Measurements from ENCODE around the gene GNAS-AS1. TPM values are rescaled to one million over a fixed set of nuclear protein-coding genes. Genes with fewer than 3 reads are reported as not detected.

The GNAS-AS1 gene
- total RNA-seq, 1 donor from 2014 or later: 1.5 TPM

DNA sequence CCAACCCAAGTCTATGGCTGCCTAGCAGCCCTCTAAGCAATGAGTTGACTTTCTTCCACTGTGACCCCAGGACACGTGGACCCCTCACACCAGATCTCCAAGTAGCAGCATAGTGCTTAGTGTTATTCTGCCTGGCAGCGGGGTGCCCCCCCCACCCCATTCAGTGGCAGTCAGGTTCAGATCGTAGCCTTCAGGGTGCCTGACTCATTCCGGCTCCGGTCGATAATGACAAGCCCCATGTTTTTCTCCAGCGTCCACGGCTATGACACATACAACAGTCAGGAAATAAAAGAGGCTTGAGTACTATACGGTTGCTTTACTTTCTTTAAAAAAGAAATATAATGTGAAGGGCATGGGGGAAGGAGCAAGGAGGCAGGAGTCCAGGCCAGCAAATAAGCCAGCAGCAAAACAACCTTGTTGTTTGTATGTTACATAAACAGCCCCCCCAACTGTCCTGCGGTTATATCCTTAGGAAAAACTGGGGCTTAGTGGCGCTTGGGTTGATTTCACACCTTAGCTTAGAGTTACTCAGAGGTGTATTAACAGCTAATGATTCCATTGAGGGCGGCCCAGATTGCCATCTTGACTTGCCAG lies 24.9 kb upstream of the GNAS-AS1 start:
- Mint-ChIP-seq H3K27me3 (ENCODE audit: unreplicated experiment) (no peaks in the 10 kb centered on the region), H3K27ac (ENCODE audit: unreplicated experiment) (peak overlapping the region; percentile 64), H3K9me3 (ENCODE audit: unreplicated experiment) (no peaks in the 10 kb centered on the region), H3K36me3 (ENCODE audit: unreplicated experiment) (no peaks in the 10 kb centered on the region), H3K4me1 (ENCODE audit: unreplicated experiment) (peaks cover 20% of the 10 kb centered on the region), H3K4me3 (ENCODE audit: unreplicated experiment) (no peak overlapping the region)
- TF ChIP-seq, protein P1, sequence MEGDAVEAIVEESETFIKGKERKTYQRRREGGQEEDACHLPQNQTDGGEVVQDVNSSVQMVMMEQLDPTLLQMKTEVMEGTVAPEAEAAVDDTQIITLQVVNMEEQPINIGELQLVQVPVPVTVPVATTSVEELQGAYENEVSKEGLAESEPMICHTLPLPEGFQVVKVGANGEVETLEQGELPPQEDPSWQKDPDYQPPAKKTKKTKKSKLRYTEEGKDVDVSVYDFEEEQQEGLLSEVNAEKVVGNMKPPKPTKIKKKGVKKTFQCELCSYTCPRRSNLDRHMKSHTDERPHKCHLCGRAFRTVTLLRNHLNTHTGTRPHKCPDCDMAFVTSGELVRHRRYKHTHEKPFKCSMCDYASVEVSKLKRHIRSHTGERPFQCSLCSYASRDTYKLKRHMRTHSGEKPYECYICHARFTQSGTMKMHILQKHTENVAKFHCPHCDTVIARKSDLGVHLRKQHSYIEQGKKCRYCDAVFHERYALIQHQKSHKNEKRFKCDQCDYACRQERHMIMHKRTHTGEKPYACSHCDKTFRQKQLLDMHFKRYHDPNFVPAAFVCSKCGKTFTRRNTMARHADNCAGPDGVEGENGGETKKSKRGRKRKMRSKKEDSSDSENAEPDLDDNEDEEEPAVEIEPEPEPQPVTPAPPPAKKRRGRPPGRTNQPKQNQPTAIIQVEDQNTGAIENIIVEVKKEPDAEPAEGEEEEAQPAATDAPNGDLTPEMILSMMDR (IDR thresholded peaks at IDR 0.05): no peak
- peak; percentile 19 for DNase-seq (ENCODE audit: extremely low spot score, unreplicated experiment)

GRCh38 chr20:58875111-58875510 lies 24.4 kb upstream of the GNAS-AS1 start:
- no peaks in the 10 kb centered on the region for H3K36me3 Mint-ChIP-seq (ENCODE audit: unreplicated experiment)

GRCh38 chr20:58874469-58874868 lies 23.8 kb upstream of the GNAS-AS1 start:
- Mint-ChIP-seq H3K36me3 (ENCODE audit: unreplicated experiment) (no peaks in the 10 kb centered on the region), H3K27ac (ENCODE audit: unreplicated experiment) (no peak overlapping the region), H3K4me3 (ENCODE audit: unreplicated experiment) (no peak overlapping the region), H3K4me1 (ENCODE audit: unreplicated experiment) (peaks cover 20% of the 10 kb centered on the region), H3K9me3 (ENCODE audit: unreplicated experiment) (no peaks in the 10 kb centered on the region), H3K27me3 (ENCODE audit: unreplicated experiment) (no peaks in the 10 kb centered on the region)
- TF ChIP-seq, protein P1 (IDR thresholded peaks at IDR 0.05): no peak
- no peak for DNase-seq (ENCODE audit: extremely low spot score, unreplicated experiment)

More at GRCh38 chr20:58875111-58875510, 24.4 kb upstream of the GNAS-AS1 start:
- Mint-ChIP-seq H3K4me3 (ENCODE audit: unreplicated experiment) (no peak overlapping the region), H3K27ac (ENCODE audit: unreplicated experiment) (no peak overlapping the region), H3K27me3 (ENCODE audit: unreplicated experiment) (no peaks in the 10 kb centered on the region), H3K4me1 (ENCODE audit: unreplicated experiment) (peaks cover 20% of the 10 kb centered on the region), H3K9me3 (ENCODE audit: unreplicated experiment) (no peaks in the 10 kb centered on the region)
- no peak for DNase-seq (ENCODE audit: extremely low spot score, unreplicated experiment)
- TF ChIP-seq, protein P1 (IDR thresholded peaks at IDR 0.05): no peak

DNA sequence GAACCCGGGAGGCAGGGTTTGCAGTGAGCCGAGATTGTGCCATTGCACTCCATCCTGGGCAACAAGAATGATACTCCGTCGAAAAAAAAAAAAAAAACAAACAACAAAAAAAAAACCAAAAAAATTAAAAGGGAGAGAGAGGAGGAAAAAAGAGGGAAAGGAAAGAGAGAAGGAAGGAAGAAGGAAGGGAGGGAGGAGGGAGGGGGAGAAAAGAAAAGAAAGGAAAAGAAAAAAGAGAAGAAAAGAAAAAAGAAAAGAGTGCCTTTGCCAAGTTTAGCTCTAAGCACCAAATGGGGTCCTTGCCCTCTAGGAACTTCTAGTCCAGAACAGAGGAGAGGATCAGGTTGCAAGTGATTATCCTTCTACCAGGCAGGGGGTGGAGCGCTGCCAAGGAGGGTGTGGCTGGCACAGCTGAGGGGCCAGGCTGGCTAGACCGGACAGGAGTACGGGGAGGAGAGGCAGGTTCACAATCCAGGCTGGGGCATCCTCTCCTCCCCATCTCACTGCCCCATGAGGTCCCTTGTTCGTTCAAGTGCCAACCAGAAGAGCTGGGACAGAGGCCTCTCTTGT lies 20.9 kb upstream of the GNAS-AS1 start:
- no peaks in the 10 kb centered on the region for H3K36me3 Mint-ChIP-seq (ENCODE audit: unreplicated experiment)
- peaks cover 4% of the 10 kb centered on the region for H3K27me3 Mint-ChIP-seq (ENCODE audit: unreplicated experiment)
- H3K4me3 Mint-ChIP-seq (ENCODE audit: unreplicated experiment): no peak overlapping the region
- peaks cover 22% of the 10 kb centered on the region for H3K4me1 Mint-ChIP-seq (ENCODE audit: unreplicated experiment)
- TF ChIP-seq, protein P1 (IDR thresholded peaks at IDR 0.05): no peak
- DNase-seq (ENCODE audit: extremely low spot score, unreplicated experiment): peak; percentile 76
- no peaks in the 10 kb centered on the region for H3K9me3 Mint-ChIP-seq (ENCODE audit: unreplicated experiment)
- H3K27ac Mint-ChIP-seq (ENCODE audit: unreplicated experiment): no peak overlapping the region

GRCh38 chr20:58870293-58871014 lies 19.8 kb upstream of the GNAS-AS1 start:
- Mint-ChIP-seq H3K4me3 (ENCODE audit: unreplicated experiment) (no peak overlapping the region), H3K4me1 (ENCODE audit: unreplicated experiment) (peaks cover 14% of the 10 kb centered on the region), H3K27ac (ENCODE audit: unreplicated experiment) (no peak overlapping the region), H3K9me3 (ENCODE audit: unreplicated experiment) (no peaks in the 10 kb centered on the region), H3K27me3 (ENCODE audit: unreplicated experiment) (peaks cover 10% of the 10 kb centered on the region), H3K36me3 (ENCODE audit: unreplicated experiment) (no peaks in the 10 kb centered on the region)
- DNase-seq (ENCODE audit: extremely low spot score, unreplicated experiment): no peak
- TF ChIP-seq, protein P1 (IDR thresholded peaks at IDR 0.05): peak; percentile 94

Measured in osteocyte (in vitro differentiated cells).